OCI-LY7 (cell line): ENCODE data around the gene TRIM25. TPM values are rescaled to one million over a fixed set of nuclear protein-coding genes. Genes with fewer than 3 reads are reported as not detected.

ENCODE experiments used
- BruUV-seq: library from RNA; stranded (reverse); fragments of 400-500 nt; replicated peaks from 2 replicates; lab custom pipeline; 2021; lab: Mats Ljungman, UMichigan
- CTCF ChIA-PET: fragments of 300-600 bp; sonication (Branson Sonifier 250); formaldehyde crosslinking; loops from one replicate; lab custom pipeline; 2022; ENCODE audit warnings: antibody characterized with exemption; ENCODE audit not compliant: unreplicated experiment; lab: Charles Lee
- POLR2A ChIA-PET: fragments of 300-600 bp; sonication (Branson Sonifier 250); formaldehyde crosslinking; loops from one replicate; lab custom pipeline; 2022; ENCODE audit warnings: antibody characterized with exemption; lab: Charles Lee
- DNase-seq: peaks from one replicate; pipeline ENCODE4 v3.0.0-alpha.2; 2015; ENCODE audit warnings: low spot score
- H2AFZ ChIP-seq: fragments of 200-600 bp; sonication (generic), shearing (Covaris generic); 2 replicates; pipeline ENCODE4 v1.6.1; 2014; ENCODE audit warnings: mild to moderate bottlenecking, antibody characterized with exemption, low read length, moderate library complexity
- H3K27ac ChIP-seq: fragments of 200-600 bp; sonication (generic); 2 replicates; pipeline ENCODE4 v1.5.1; 2014; ENCODE audit warnings: mixed run types, low read depth, mild to moderate bottlenecking, moderate library complexity, low read length, inconsistent platforms; ENCODE audit not compliant: poor library complexity, severe bottlenecking
- H3K36me3 ChIP-seq: fragments of 200-600 bp; sonication (generic); 2 replicates; pipeline ENCODE4 v1.6.1; 2014; ENCODE audit warnings: mild to moderate bottlenecking, antibody characterized with exemption, low read length, moderate library complexity, mixed read lengths; ENCODE audit not compliant: insufficient read depth
- H3K4me1 ChIP-seq: fragments of 200-600 bp; sonication (generic); 2 replicates; pipeline ENCODE4 v1.5.1; 2014; ENCODE audit warnings: mild to moderate bottlenecking, low read length; ENCODE audit not compliant: insufficient read depth, poor library complexity, severe bottlenecking
- H3K4me2 ChIP-seq: fragments of 200-600 bp; sonication (generic); 2 replicates; pipeline ENCODE4 v1.6.1; 2014; ENCODE audit warnings: mild to moderate bottlenecking, low read length
- H3K4me3 ChIP-seq: fragments of 200-600 bp; sonication (generic); 2 replicates; pipeline ENCODE4 v1.5.1; 2014; ENCODE audit warnings: mild to moderate bottlenecking, low read depth, low read length; ENCODE audit not compliant: poor library complexity, severe bottlenecking
- H3K79me2 ChIP-seq: fragments of 200-600 bp; sonication (generic); 2 replicates; pipeline ENCODE4 v1.6.1; 2016; ENCODE audit warnings: low read depth, mild to moderate bottlenecking, low read length, moderate library complexity, mixed read lengths; ENCODE audit not compliant: insufficient read depth
- H3K9me2 ChIP-seq: fragments of 200-600 bp; sonication (generic); 2 replicates; pipeline ENCODE4 v1.6.1; 2016; ENCODE audit warnings: mild to moderate bottlenecking, low read length, mixed read lengths; ENCODE audit not compliant: insufficient read depth
- H3K9me3 ChIP-seq: fragments of 200-600 bp; sonication (generic); 2 replicates; pipeline ENCODE4 v1.6.1; 2014; ENCODE audit warnings: mild to moderate bottlenecking, mixed run types, low read length, mixed read lengths
- H4K20me1 ChIP-seq: fragments of 200-600 bp; sonication (generic); 2 replicates; pipeline ENCODE4 v1.6.1; 2014; ENCODE audit warnings: mild to moderate bottlenecking, antibody characterized with exemption, low read length, moderate library complexity, mixed read lengths; ENCODE audit not compliant: insufficient read depth
- CTCF ChIP-seq: fragments of 200-600 bp; sonication (generic); conservative IDR thresholded peaks from 2 replicates; pipeline ENCODE4 v1.5.1; 2014; ENCODE audit warnings: mild to moderate bottlenecking, antibody characterized with exemption, low read length, moderate library complexity, mixed read lengths
- EZH2phosphoT487 ChIP-seq: fragments of 200-600 bp; sonication (generic); IDR thresholded peaks from 2 replicates; pipeline ENCODE4 v1.6.1; 2018; ENCODE audit warnings: low read depth, borderline replicate concordance, mild to moderate bottlenecking, mixed run types, antibody characterized with exemption, low read length, moderate library complexity, mixed read lengths
- intact Hi-C: fragments of 100-400 bp; cut with micrococcal nuclease; formaldehyde crosslinking; loops from one replicate; pipeline ENCODE4 v1.10.0; 2022; ENCODE audit not compliant: unreplicated experiment
- total RNA-seq, 2 experiments: library from RNA; depleted of rRNA in 1 of 2; stranded (reverse); fragments of >200 nt in 1 of 2; shearing (Covaris generic) in 1 of 2; gene quantifications; 2 replicates each; pipeline ENCODE4 v1.2.3, GENCODE V29; 2014 to 2022

The TRIM25 gene
- total RNA-seq, 2 experiments from 2014 or later, result 7.8 to 14.2 TPM

GRCh38 chr17:56936697-56937322 is 23.0 kb upstream of the TRIM25 start:
- H3K79me2 ChIP-seq, result no peaks in the 10 kb centered on the region
- H3K4me1 ChIP-seq, result no peaks in the 10 kb centered on the region
- H3K27ac ChIP-seq, result no peak overlapping the region
- peaks cover 85% of the 10 kb centered on the region for H3K36me3 ChIP-seq
- ChIA-PET CTCF (no interaction called here), POLR2A (no interaction called here)
- no peak overlapping the region for H3K4me2 ChIP-seq
- no peak overlapping the region for H3K4me3 ChIP-seq
- H4K20me1 ChIP-seq, result no peaks in the 10 kb centered on the region
- no peak for DNase-seq
- no peaks in the 10 kb centered on the region for H3K9me2 ChIP-seq
- H2AFZ ChIP-seq, result no peak overlapping the region
- no TSS peak for BruUV-seq
- peaks cover 8% of the 10 kb centered on the region; the same call in 1 of the 2 replicates for H3K9me3 ChIP-seq
- TF ChIP-seq EZH2phosphoT487 (no peak), CTCF (no peak)
- intact Hi-C loops, result loop anchor here (5.0 kb wide), 1 partner anchor 345 kb away; the partner anchor contains the start of gene NOG

GRCh38 chr17:56935461-56935860 is 21.6 kb upstream of the TRIM25 start:
- intact Hi-C loops, result loop anchor here (5.0 kb wide), 1 partner anchor 343 kb away; the partner anchor contains the start of gene NOG
- Histone ChIP-seq H3K4me3 (no peak overlapping the region), H4K20me1 (no peaks in the 10 kb centered on the region), H3K27ac (no peak overlapping the region), H3K79me2 (no peaks in the 10 kb centered on the region), H3K36me3 (peaks cover 72% of the 10 kb centered on the region), H3K9me2 (no peaks in the 10 kb centered on the region), H2AFZ (no peak overlapping the region), H3K9me3 (peaks cover 15% of the 10 kb centered on the region), H3K4me2 (no peak overlapping the region), H3K4me1 (no peaks in the 10 kb centered on the region)
- BruUV-seq, result no TSS peak
- TF ChIP-seq CTCF, result no peak
- TF ChIP-seq EZH2phosphoT487, result no peak
- DNase-seq, result no peak
- ChIA-PET CTCF (no interaction called here), POLR2A (no interaction called here)

- POLR2A ChIA-PET, result no interaction called here
- Histone ChIP-seq H3K36me3 (peaks cover 64% of the 10 kb centered on the region), H3K4me3 (no peak overlapping the region), H4K20me1 (no peaks in the 10 kb centered on the region), H3K79me2 (no peaks in the 10 kb centered on the region), H3K9me2 (no peaks in the 10 kb centered on the region), H3K4me2 (no peak overlapping the region), H3K9me3 (peaks cover 20% of the 10 kb centered on the region), H3K27ac (no peak overlapping the region), H2AFZ (no peak overlapping the region), H3K4me1 (no peaks in the 10 kb centered on the region)
- DNase-seq, result no peak
- no peak for TF ChIP-seq CTCF
- no peak for TF ChIP-seq EZH2phosphoT487
- BruUV-seq, result no TSS peak
- intact Hi-C loops, result no loop called here
- CTCF ChIA-PET, result no interaction called here
Observed at GRCh38 chr17:56934280-56934679, 20.4 kb upstream of the TRIM25 start.
